Calu3 (cell line): ENCODE data around the gene GPR18. TPM values are rescaled to one million over a fixed set of nuclear protein-coding genes. Genes with fewer than 3 reads are reported as not detected.

Experiments
- BruUV-seq: library from RNA; stranded (reverse); fragments of 400-500 nt; replicated peaks from 2 replicates; lab custom pipeline; 2021; lab: Mats Ljungman, UMichigan
- CTCF ChIA-PET: fragments of 300-600 bp; sonication (Branson Sonifier 250); formaldehyde crosslinking; loops from one replicate; lab custom pipeline; 2022; ENCODE audit warnings: antibody characterized with exemption; lab: Charles Lee
- DNase-seq: peaks from one replicate; pipeline ENCODE4 v3.0.0; 2022
- H3K27ac Mint-ChIP-seq: one replicate; pipeline ENCODE4 v1.8.0; 2022; ENCODE audit warnings: mixed read lengths; ENCODE audit not compliant: unreplicated experiment
- H3K27me3 Mint-ChIP-seq: one replicate; pipeline ENCODE4 v1.8.0; 2022; ENCODE audit warnings: mixed read lengths; ENCODE audit not compliant: unreplicated experiment
- H3K36me3 Mint-ChIP-seq: one replicate; pipeline ENCODE4 v1.8.0; 2022; ENCODE audit warnings: mild to moderate bottlenecking, moderate library complexity, mixed read lengths; ENCODE audit not compliant: insufficient read depth, unreplicated experiment
- H3K4me1 Mint-ChIP-seq: one replicate; pipeline ENCODE4 v1.8.0; 2022; ENCODE audit warnings: mild to moderate bottlenecking, low read depth, mixed read lengths; ENCODE audit not compliant: unreplicated experiment
- H3K4me3 Mint-ChIP-seq: one replicate; pipeline ENCODE4 v1.8.0; 2022; ENCODE audit warnings: mild to moderate bottlenecking, low read depth, moderate library complexity, mixed read lengths; ENCODE audit not compliant: unreplicated experiment
- H3K9me3 Mint-ChIP-seq: one replicate; pipeline ENCODE4 v1.8.0; 2022; ENCODE audit warnings: low read depth, mixed read lengths; ENCODE audit not compliant: unreplicated experiment
- intact Hi-C: fragments of 100-400 bp; cut with micrococcal nuclease; formaldehyde crosslinking; loops from one replicate; pipeline ENCODE4 v1.10.0; 2022; ENCODE audit not compliant: unreplicated experiment
- total RNA-seq: library from RNA; stranded (reverse); gene quantifications from 2 replicates; pipeline ENCODE4 v1.2.3, GENCODE V29; 2022
- TF ChIP-seq, protein P1 (sequence below): fragments of 200-600 bp; IDR thresholded peaks from one replicate; pipeline ENCODE4 v1.8.0; 2022; ENCODE audit warnings: antibody characterized with exemption; ENCODE audit not compliant: unreplicated experiment

Gene GPR18
- total RNA-seq, 1 experiment from 2014 or later = not detected

DNA sequence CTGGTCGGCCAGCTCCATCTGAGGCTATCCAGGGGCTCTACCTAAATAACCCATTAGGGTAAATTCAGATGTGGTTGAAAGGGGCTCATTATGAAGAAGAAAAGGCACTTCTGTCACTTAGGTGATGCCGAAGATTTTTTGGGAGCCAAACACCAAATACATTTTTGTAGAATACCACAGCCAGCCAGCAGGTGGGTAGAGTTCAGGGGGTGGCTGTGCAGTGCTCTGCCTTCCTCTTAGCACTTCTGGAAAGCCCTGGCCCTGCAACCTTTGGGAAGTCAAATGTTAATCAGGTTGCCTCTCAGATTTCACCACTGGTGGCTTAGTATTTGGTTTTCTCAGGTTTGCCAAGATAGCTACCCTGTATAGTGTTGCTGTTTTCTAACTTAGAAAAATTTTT lies 18.5 kb upstream of the GPR18 start:
- no peaks in the 10 kb centered on the region for H3K9me3 Mint-ChIP-seq
- H3K4me1 Mint-ChIP-seq = peaks cover 12% of the 10 kb centered on the region
- DNase-seq = no peak
- intact Hi-C loops = no loop called here
- H3K27ac Mint-ChIP-seq = no peak overlapping the region
- no peaks in the 10 kb centered on the region for H3K27me3 Mint-ChIP-seq
- TF ChIP-seq, protein P1, sequence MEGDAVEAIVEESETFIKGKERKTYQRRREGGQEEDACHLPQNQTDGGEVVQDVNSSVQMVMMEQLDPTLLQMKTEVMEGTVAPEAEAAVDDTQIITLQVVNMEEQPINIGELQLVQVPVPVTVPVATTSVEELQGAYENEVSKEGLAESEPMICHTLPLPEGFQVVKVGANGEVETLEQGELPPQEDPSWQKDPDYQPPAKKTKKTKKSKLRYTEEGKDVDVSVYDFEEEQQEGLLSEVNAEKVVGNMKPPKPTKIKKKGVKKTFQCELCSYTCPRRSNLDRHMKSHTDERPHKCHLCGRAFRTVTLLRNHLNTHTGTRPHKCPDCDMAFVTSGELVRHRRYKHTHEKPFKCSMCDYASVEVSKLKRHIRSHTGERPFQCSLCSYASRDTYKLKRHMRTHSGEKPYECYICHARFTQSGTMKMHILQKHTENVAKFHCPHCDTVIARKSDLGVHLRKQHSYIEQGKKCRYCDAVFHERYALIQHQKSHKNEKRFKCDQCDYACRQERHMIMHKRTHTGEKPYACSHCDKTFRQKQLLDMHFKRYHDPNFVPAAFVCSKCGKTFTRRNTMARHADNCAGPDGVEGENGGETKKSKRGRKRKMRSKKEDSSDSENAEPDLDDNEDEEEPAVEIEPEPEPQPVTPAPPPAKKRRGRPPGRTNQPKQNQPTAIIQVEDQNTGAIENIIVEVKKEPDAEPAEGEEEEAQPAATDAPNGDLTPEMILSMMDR = no peak
- no peak overlapping the region for H3K4me3 Mint-ChIP-seq
- BruUV-seq = no TSS peak
- peaks cover 5% of the 10 kb centered on the region for H3K36me3 Mint-ChIP-seq
- CTCF ChIA-PET = no interaction called here

DNA sequence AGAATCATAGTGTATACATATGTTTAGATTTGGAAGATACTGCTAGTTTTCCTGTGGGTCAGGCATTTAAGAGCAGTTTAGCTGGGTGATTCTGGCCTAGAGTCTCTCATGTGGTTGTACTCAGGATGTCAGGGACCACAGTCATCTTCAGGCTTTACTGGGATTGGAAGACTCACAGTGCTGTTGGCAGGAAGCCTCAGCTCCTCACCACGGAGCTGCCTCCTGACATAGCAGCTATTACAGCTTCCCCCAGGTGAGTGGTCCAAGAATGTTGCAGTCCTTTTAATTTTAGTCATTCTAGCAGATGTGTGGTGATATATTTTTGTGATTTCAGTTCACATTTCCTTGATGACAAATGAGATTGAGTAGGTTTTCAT lies 16.9 kb upstream of the GPR18 start:
- no peaks in the 10 kb centered on the region for H3K27me3 Mint-ChIP-seq
- no peak for DNase-seq
- TF ChIP-seq, protein P1 = no peak
- BruUV-seq = no TSS peak
- peaks cover 5% of the 10 kb centered on the region for H3K36me3 Mint-ChIP-seq
- no peaks in the 10 kb centered on the region for H3K9me3 Mint-ChIP-seq
- H3K4me1 Mint-ChIP-seq = peaks cover 8% of the 10 kb centered on the region
- H3K4me3 Mint-ChIP-seq = no peak overlapping the region
- CTCF ChIA-PET = no interaction called here
- intact Hi-C loops = no loop called here
- no peak overlapping the region for H3K27ac Mint-ChIP-seq

DNA sequence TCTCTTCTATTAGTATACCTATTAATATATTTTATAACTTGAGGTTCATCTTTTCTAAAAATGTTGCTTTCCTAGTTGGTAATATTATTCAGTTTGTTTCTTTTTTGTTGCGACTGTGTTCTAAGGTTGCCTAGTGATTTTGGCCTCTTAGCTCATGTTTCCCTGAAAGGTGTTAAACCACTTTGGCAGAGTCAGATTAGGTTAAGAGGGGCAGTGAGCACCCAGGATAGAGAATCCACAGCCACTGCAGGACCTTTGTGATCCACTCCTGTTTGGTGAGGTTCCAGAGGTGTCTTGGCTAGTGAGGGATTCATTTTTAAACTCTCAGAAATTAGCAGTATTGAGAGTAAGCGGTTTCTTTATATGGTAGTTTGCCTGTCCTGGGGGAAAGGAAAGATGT lies 14.9 kb upstream of the GPR18 start:
- no peaks in the 10 kb centered on the region for H3K9me3 Mint-ChIP-seq
- no peak overlapping the region for H3K27ac Mint-ChIP-seq
- TF ChIP-seq, protein P1 = no peak
- no peak overlapping the region for H3K4me3 Mint-ChIP-seq
- CTCF ChIA-PET = no interaction called here
- intact Hi-C loops = no loop called here
- H3K36me3 Mint-ChIP-seq = peaks cover 5% of the 10 kb centered on the region
- no peak for DNase-seq
- BruUV-seq = no TSS peak
- H3K4me1 Mint-ChIP-seq = no peaks in the 10 kb centered on the region
- H3K27me3 Mint-ChIP-seq = no peaks in the 10 kb centered on the region

DNA sequence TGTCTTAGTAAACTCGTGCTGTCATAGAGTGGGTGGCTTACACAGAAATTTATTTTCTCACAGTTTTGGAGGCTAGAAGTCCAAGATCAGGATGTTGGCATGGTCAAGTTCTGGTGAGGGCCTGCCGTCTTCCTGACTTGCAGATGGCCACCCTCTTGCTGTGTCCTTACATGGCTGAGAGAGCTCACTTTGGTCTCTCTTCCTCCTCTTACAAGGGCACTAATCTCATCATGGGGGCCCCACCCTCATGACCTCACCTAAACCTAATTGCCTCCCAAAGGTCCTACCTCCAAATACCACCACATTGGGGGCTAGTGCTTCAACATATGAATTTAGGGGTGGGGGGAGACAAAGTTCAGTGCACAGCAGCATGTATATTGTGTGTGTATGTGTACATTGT lies 14.3 kb upstream of the GPR18 start:
- CTCF ChIA-PET = interaction anchor here (0.5 kb wide), 1 partner anchor 318 kb away, joined by 4 read pairs; no protein-coding TSS in a partner anchor
- intact Hi-C loops = no loop called here
- DNase-seq = no peak
- no TSS peak for BruUV-seq
- H3K4me1 Mint-ChIP-seq = no peaks in the 10 kb centered on the region
- no peak overlapping the region for H3K4me3 Mint-ChIP-seq
- no peaks in the 10 kb centered on the region for H3K9me3 Mint-ChIP-seq
- peaks cover 5% of the 10 kb centered on the region for H3K36me3 Mint-ChIP-seq
- no peak overlapping the region for H3K27ac Mint-ChIP-seq
- H3K27me3 Mint-ChIP-seq = no peaks in the 10 kb centered on the region
- TF ChIP-seq, protein P1 = no peak
